ENCODE results near the gene CETP.

Gene CETP

GRCh38 chr16:56965149-56966092, 3.7 kb downstream of the CETP start:
- no peaks in the 10 kb centered on the region for H3K36me3 ChIP-seq (ENCODE audit: insufficient read depth)
- H3K4me2 ChIP-seq = no peak overlapping the region
- H3K27ac ChIP-seq = no peak overlapping the region
- no peaks in the 10 kb centered on the region for H3K27me3 ChIP-seq (ENCODE audit: insufficient read depth, low read depth)
- H2AFZ ChIP-seq (ENCODE audit: low read depth) = no peak overlapping the region
- no peak for TF ChIP-seq CTCF (conservative IDR thresholded peaks at IDR 0.05; ENCODE audit: low read depth, low read length)
- H3K4me1 ChIP-seq (ENCODE audit: low read depth, poor library complexity, severe bottlenecking) = peaks cover 11% of the 10 kb centered on the region
- H3K9ac ChIP-seq = no peak overlapping the region
- no peak overlapping the region for H3K4me3 ChIP-seq (IDR thresholded peaks at IDR 0.05; ENCODE audit: insufficient read depth, low read depth, low read length)
- no peaks in the 10 kb centered on the region for H3K79me2 ChIP-seq (ENCODE audit: insufficient read depth, low read depth)
- no peaks in the 10 kb centered on the region for H4K20me1 ChIP-seq (ENCODE audit: insufficient read depth)

GRCh38 chr16:56966093-56966475, 4.3 kb downstream of the CETP start:
- H2AFZ ChIP-seq (ENCODE audit: low read depth) = no peak overlapping the region
- H3K27me3 ChIP-seq (ENCODE audit: insufficient read depth, low read depth) = no peaks in the 10 kb centered on the region
- H3K36me3 ChIP-seq (ENCODE audit: insufficient read depth) = no peaks in the 10 kb centered on the region
- no peak for TF ChIP-seq CTCF (conservative IDR thresholded peaks at IDR 0.05; ENCODE audit: low read depth, low read length)
- no peaks in the 10 kb centered on the region for H3K79me2 ChIP-seq (ENCODE audit: insufficient read depth, low read depth)
- no peak overlapping the region for H3K4me2 ChIP-seq
- no peaks in the 10 kb centered on the region for H4K20me1 ChIP-seq (ENCODE audit: insufficient read depth)
- peaks cover 11% of the 10 kb centered on the region for H3K4me1 ChIP-seq (ENCODE audit: low read depth, poor library complexity, severe bottlenecking)
- H3K27ac ChIP-seq = no peak overlapping the region
- H3K9ac ChIP-seq = no peak overlapping the region
- H3K4me3 ChIP-seq (IDR thresholded peaks at IDR 0.05; ENCODE audit: insufficient read depth, low read depth, low read length) = no peak overlapping the region

- no peak for TF ChIP-seq CTCF (conservative IDR thresholded peaks at IDR 0.05; ENCODE audit: low read depth, low read length)
- Histone ChIP-seq H3K4me2 (no peak overlapping the region), H3K36me3 (ENCODE audit: insufficient read depth) (no peaks in the 10 kb centered on the region), H3K79me2 (ENCODE audit: insufficient read depth, low read depth) (no peaks in the 10 kb centered on the region), H3K4me1 (ENCODE audit: low read depth, poor library complexity, severe bottlenecking) (peaks cover 11% of the 10 kb centered on the region), H3K27me3 (ENCODE audit: insufficient read depth, low read depth) (no peaks in the 10 kb centered on the region), H2AFZ (ENCODE audit: low read depth) (no peak overlapping the region), H3K27ac (no peak overlapping the region), H4K20me1 (ENCODE audit: insufficient read depth) (no peaks in the 10 kb centered on the region), H3K9ac (no peak overlapping the region), H3K4me3 (IDR thresholded peaks at IDR 0.05; ENCODE audit: insufficient read depth, low read depth, low read length) (no peak overlapping the region)
These were observed 6.0 kb downstream of the CETP start for GRCh38 chr16:56967733-56968132.

- H3K27ac ChIP-seq = no peak overlapping the region
- no peak for TF ChIP-seq CTCF (conservative IDR thresholded peaks at IDR 0.05; ENCODE audit: low read depth, low read length)
These were observed 8.0 kb downstream of the CETP start for GRCh38 chr16:56969769-56970168.

More at GRCh38 chr16:56969769-56970168, 8.0 kb downstream of the CETP start:
- H3K9ac ChIP-seq = no peak overlapping the region
- H3K4me3 ChIP-seq (IDR thresholded peaks at IDR 0.05; ENCODE audit: insufficient read depth, low read depth, low read length) = no peak overlapping the region
- H2AFZ ChIP-seq (ENCODE audit: low read depth) = no peak overlapping the region
- H4K20me1 ChIP-seq (ENCODE audit: insufficient read depth) = no peaks in the 10 kb centered on the region
- no peaks in the 10 kb centered on the region for H3K79me2 ChIP-seq (ENCODE audit: insufficient read depth, low read depth)
- H3K4me2 ChIP-seq = no peak overlapping the region
- H3K36me3 ChIP-seq (ENCODE audit: insufficient read depth) = no peaks in the 10 kb centered on the region
- peaks cover 4% of the 10 kb centered on the region for H3K4me1 ChIP-seq (ENCODE audit: low read depth, poor library complexity, severe bottlenecking)
- H3K27me3 ChIP-seq (ENCODE audit: insufficient read depth, low read depth) = no peaks in the 10 kb centered on the region
